Measurements from ENCODE around the gene RPGR. TPM values are rescaled to one million over a fixed set of nuclear protein-coding genes. Genes with fewer than 3 reads are reported as not detected.

RPGR gene
- total and polyA plus RNA-seq, 12 donors = 3.6 to 22.0 (median 7.5) TPM

GRCh38 chrX:38285649-38286048 lies 41.7 kb downstream of the RPGR start:
- Histone ChIP-seq H3K4me3 (no peak overlapping the region), H3K27ac (no peak overlapping the region), H3K4me1 (replicated peaks in 1 of 2) (no peaks in the 10 kb centered on the region), H3K27me3 (no peaks in the 10 kb centered on the region), H3K9me3 (replicated peaks in 1 of 3) (no peaks in the 10 kb centered on the region), H3K36me3 (replicated peaks in 1 of 2) (no peaks in the 10 kb centered on the region)
- intact Hi-C loops (cut with DNase I) = no loop called here
- TF ChIP-seq CTCF (IDR thresholded peaks at IDR 0.05) (no peak), POLR2A (IDR thresholded peaks at IDR 0.05) (no peak)
- WGBS, 4 donors = 86 to 97% (median 93%) methylated on average over 1 of the region's 1 CpG
- DNase-seq = no peak

- Histone ChIP-seq H3K9me3 (replicated peaks in 1 of 3) (no peaks in the 10 kb centered on the region), H3K4me1 (replicated peaks in 1 of 2) (no peaks in the 10 kb centered on the region), H3K27me3 (no peaks in the 10 kb centered on the region), H3K4me3 (no peak overlapping the region), H3K27ac (no peak overlapping the region), H3K36me3 (replicated peaks in 1 of 2) (no peaks in the 10 kb centered on the region)
- DNase-seq = peak in 5 of 7 donors; percentile 15 to 24 (median 16)
- intact Hi-C loops (cut with DNase I) = no loop called here
- WGBS, 4 donors = 25 to 67% (median 55%) methylated on average over 1 of the region's 1 CpG
- TF ChIP-seq POLR2A (IDR thresholded peaks at IDR 0.05) (no peak), CTCF (IDR thresholded peaks at IDR 0.05) (peak in 4 of 6 experiments; percentile 5 to 41 (median 31))
Observed at GRCh38 chrX:38282049-38282448, 45.3 kb downstream of the RPGR start.

- TF ChIP-seq CTCF (IDR thresholded peaks at IDR 0.05) = no peak
- TF ChIP-seq POLR2A (IDR thresholded peaks at IDR 0.05) = no peak
- Histone ChIP-seq H3K27ac (no peak overlapping the region), H3K27me3 (no peaks in the 10 kb centered on the region), H3K4me3 (no peak overlapping the region), H3K4me1 (replicated peaks in 1 of 2) (no peaks in the 10 kb centered on the region), H3K9me3 (replicated peaks in 1 of 3) (no peaks in the 10 kb centered on the region), H3K36me3 (replicated peaks in 1 of 2) (no peaks in the 10 kb centered on the region)
- no peak for DNase-seq
- 66 to 91% (median 80%) methylated on average over 2 of the region's 2 CpGs for WGBS, 4 donors
- intact Hi-C loops (cut with DNase I) = no loop called here
Observed at GRCh38 chrX:38279188-38279587, 48.1 kb downstream of the RPGR start.

GRCh38 chrX:38278682-38279081 lies 48.6 kb downstream of the RPGR start:
- 59 to 100% (median 78%) methylated on average over 1 of the region's 1 CpG for WGBS, 4 donors
- H3K9me3 ChIP-seq (replicated peaks in 1 of 3) = no peaks in the 10 kb centered on the region
- no peak for TF ChIP-seq CTCF (IDR thresholded peaks at IDR 0.05)
- no peak for TF ChIP-seq POLR2A (IDR thresholded peaks at IDR 0.05)
- no peaks in the 10 kb centered on the region for H3K4me1 ChIP-seq (replicated peaks in 1 of 2)
- H3K27me3 ChIP-seq = no peaks in the 10 kb centered on the region
- no peak overlapping the region for H3K4me3 ChIP-seq
- no peak for DNase-seq
- no peak overlapping the region for H3K27ac ChIP-seq
- no peaks in the 10 kb centered on the region for H3K36me3 ChIP-seq (replicated peaks in 1 of 2)
- intact Hi-C loops (cut with DNase I) = no loop called here

Measured in adrenal gland (tissue), 12 donors.